SK-N-SH treated with all-trans-retinoic acid at 6 μM for 48 hours (cell line): ENCODE data around the gene SUGCT.

ENCODE experiments used
- ARNTL ChIP-seq: fragments of 450-650 bp; formaldehyde crosslinking; IDR thresholded peaks from 2 replicates; pipeline ENCODE4 v1.5.0; 2020; ENCODE audit warnings: low read depth, mild to moderate bottlenecking, moderate library complexity, borderline replicate concordance
- BACH2 ChIP-seq: fragments of 250-450 bp; sonication (Bioruptor Pico); IDR thresholded peaks from 2 replicates; pipeline ENCODE4 v1.9.0; 2021; ENCODE audit warnings: mild to moderate bottlenecking, borderline replicate concordance
- CREB5 ChIP-seq: fragments of 250-450 bp; sonication (Bioruptor Pico); IDR thresholded peaks from 2 replicates; pipeline ENCODE4 v1.5.1; 2020; ENCODE audit warnings: low read depth, mild to moderate bottlenecking, moderate library complexity
- CSRNP3 ChIP-seq: fragments of 250-450 bp; sonication (Bioruptor Pico); IDR thresholded peaks from 2 replicates; pipeline ENCODE4 v1.5.1; 2021; ENCODE audit warnings: mild to moderate bottlenecking, moderate library complexity
- ESRRG ChIP-seq: fragments of 250-450 bp; sonication (Bioruptor Pico); IDR thresholded peaks from 2 replicates; pipeline ENCODE4 v1.6.1; 2021; ENCODE audit warnings: mild to moderate bottlenecking
- GLIS3 ChIP-seq: fragments of 250-450 bp; sonication (Bioruptor Pico); IDR thresholded peaks from 2 replicates; pipeline ENCODE4 v1.5.0; 2020; ENCODE audit warnings: mild to moderate bottlenecking, moderate library complexity
- OSR1 ChIP-seq: fragments of 250-450 bp; sonication (Bioruptor Pico); IDR thresholded peaks from 2 replicates; pipeline ENCODE4 v1.8.0; 2022; ENCODE audit warnings: moderate library complexity, mild to moderate bottlenecking, inconsistent platforms
- SNAI2 ChIP-seq: fragments of 250-450 bp; sonication (Bioruptor Pico); IDR thresholded peaks from 2 replicates; pipeline ENCODE4 v1.5.0; 2020; ENCODE audit warnings: mild to moderate bottlenecking, moderate library complexity
- TOX ChIP-seq: fragments of 250-450 bp; sonication (Bioruptor Pico); IDR thresholded peaks from 2 replicates; pipeline ENCODE4 v1.8.0; 2021; ENCODE audit warnings: mild to moderate bottlenecking, moderate library complexity, borderline replicate concordance
- ZFP3 ChIP-seq: fragments of 250-450 bp; sonication (Bioruptor Pico); IDR thresholded peaks from 2 replicates; pipeline ENCODE4 v1.5.0; 2020; ENCODE audit warnings: mild to moderate bottlenecking, moderate library complexity
- ZNF70 ChIP-seq: fragments of 450-650 bp; formaldehyde crosslinking; IDR thresholded peaks from 2 replicates; pipeline ENCODE4 v1.5.0; 2020; ENCODE audit warnings: mild to moderate bottlenecking, moderate library complexity
- ZNF8 ChIP-seq: fragments of 450-650 bp; formaldehyde crosslinking; IDR thresholded peaks from 2 replicates; pipeline ENCODE4 v1.5.0; 2020; ENCODE audit warnings: mild to moderate bottlenecking, moderate library complexity
- TF ChIP-seq, protein P1 (sequence below): fragments of 250-450 bp; sonication (Bioruptor Pico); IDR thresholded peaks from 2 replicates; pipeline ENCODE4 v1.8.0; 2020; ENCODE audit warnings: mild to moderate bottlenecking, moderate library complexity, borderline replicate concordance
- TF ChIP-seq, protein P2 (sequence below): fragments of 250-450 bp; sonication (Bioruptor Pico); IDR thresholded peaks from 2 replicates; pipeline ENCODE4 v1.8.0; 2021; ENCODE audit warnings: low read depth, mild to moderate bottlenecking, moderate library complexity, borderline replicate concordance

DNA sequence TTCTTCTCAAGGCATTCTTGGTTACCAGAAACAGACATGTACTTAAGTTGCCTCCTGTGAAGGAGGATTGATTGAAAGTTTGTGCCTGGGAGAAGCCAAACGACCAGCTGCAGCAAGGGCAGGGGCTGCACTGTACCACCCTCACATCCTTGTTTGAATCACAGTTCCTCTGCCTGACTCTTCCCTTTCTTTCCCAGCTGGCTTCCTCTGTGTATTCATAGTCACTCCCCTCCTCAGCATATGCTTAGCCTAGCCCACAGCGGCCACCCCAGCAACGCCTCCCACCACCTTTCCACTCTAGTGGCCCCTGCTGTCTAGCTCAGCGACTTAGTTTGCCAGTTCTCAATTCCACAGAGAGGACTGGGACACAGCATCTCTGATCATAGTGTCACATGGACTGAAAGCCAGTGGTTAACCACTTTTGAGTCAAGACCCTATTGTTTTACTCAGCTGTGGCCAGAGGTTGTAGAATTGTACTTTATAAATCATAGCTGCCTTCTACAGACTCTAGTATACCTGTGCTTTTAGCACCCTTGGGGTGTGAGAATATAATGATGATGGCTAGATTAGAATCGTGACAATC, 643.0 kb downstream of the SUGCT start:
- no peak for TF ChIP-seq ESRRG (CRISPR knock-in tag)
- TF ChIP-seq ZFP3 (CRISPR knock-in tag): no peak
- no peak for TF ChIP-seq ZNF8 (CRISPR knock-in tag)
- TF ChIP-seq, protein P1, sequence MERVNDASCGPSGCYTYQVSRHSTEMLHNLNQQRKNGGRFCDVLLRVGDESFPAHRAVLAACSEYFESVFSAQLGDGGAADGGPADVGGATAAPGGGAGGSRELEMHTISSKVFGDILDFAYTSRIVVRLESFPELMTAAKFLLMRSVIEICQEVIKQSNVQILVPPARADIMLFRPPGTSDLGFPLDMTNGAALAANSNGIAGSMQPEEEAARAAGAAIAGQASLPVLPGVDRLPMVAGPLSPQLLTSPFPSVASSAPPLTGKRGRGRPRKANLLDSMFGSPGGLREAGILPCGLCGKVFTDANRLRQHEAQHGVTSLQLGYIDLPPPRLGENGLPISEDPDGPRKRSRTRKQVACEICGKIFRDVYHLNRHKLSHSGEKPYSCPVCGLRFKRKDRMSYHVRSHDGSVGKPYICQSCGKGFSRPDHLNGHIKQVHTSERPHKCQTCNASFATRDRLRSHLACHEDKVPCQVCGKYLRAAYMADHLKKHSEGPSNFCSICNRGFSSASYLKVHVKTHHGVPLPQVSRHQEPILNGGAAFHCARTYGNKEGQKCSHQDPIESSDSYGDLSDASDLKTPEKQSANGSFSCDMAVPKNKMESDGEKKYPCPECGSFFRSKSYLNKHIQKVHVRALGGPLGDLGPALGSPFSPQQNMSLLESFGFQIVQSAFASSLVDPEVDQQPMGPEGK (CRISPR knock-in tag): no peak
- no peak for TF ChIP-seq CSRNP3 (CRISPR knock-in tag)
- TF ChIP-seq TOX (CRISPR knock-in tag): no peak
- TF ChIP-seq, protein P2, sequence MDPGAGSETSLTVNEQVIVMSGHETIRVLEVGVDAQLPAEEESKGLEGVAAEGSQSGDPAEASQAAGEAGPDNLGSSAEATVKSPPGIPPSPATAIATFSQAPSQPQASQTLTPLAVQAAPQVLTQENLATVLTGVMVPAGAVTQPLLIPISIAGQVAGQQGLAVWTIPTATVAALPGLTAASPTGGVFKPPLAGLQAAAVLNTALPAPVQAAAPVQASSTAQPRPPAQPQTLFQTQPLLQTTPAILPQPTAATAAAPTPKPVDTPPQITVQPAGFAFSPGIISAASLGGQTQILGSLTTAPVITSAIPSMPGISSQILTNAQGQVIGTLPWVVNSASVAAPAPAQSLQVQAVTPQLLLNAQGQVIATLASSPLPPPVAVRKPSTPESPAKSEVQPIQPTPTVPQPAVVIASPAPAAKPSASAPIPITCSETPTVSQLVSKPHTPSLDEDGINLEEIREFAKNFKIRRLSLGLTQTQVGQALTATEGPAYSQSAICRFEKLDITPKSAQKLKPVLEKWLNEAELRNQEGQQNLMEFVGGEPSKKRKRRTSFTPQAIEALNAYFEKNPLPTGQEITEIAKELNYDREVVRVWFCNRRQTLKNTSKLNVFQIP (CRISPR knock-in tag): no peak
- no peak for TF ChIP-seq BACH2
- TF ChIP-seq ARNTL (CRISPR knock-in tag): no peak
- no peak for TF ChIP-seq SNAI2
- no peak for TF ChIP-seq ZNF70 (CRISPR knock-in tag)
- TF ChIP-seq CREB5 (CRISPR knock-in tag): no peak
- no peak for TF ChIP-seq OSR1 (CRISPR knock-in tag)
- no peak for TF ChIP-seq GLIS3
